Urinary bladder (tissue), 4 donors: ENCODE results near the gene BMP4. TPM values are rescaled to one million over a fixed set of nuclear protein-coding genes. Genes with fewer than 3 reads are reported as not detected.
A peak's percentile ranks its signal among the peaks of the same experiment; 100 is the strongest.

Experiments used
- DNase-seq: peaks from one replicate; pipeline ENCODE4 v3.0.0-alpha.2; 2015; ENCODE audit errors: extremely low spot score
- H3K27ac ChIP-seq: one replicate; pipeline ENCODE4 v1.5.1; 2013; ENCODE audit warnings: low read depth, mild to moderate bottlenecking, moderate library complexity
- H3K36me3 ChIP-seq: one replicate; pipeline ENCODE4 v1.6.1; 2013; ENCODE audit warnings: mild to moderate bottlenecking, moderate library complexity; ENCODE audit not compliant: insufficient read depth
- H3K4me1 ChIP-seq: one replicate; pipeline ENCODE4 v1.6.1; 2013; ENCODE audit warnings: mild to moderate bottlenecking, moderate library complexity; ENCODE audit not compliant: insufficient read depth
- H3K4me3 ChIP-seq: one replicate; pipeline ENCODE4 v1.5.1; 2013; ENCODE audit warnings: low read depth, low read length
- WGBS: extraction: QIAGEN DNeasy Blood & Tissue Kit; methylation state at CpG from one replicate; pipeline ENCODE4 v1.1.7; 2013; 5-methylcytosine and 5-hydroxymethylcytosine counted together
- polyA plus RNA-seq: library from polyadenylated mRNA; stranded (reverse); fragments of 200-250 nt; gene quantifications from one replicate; pipeline ENCODE4 v1.2.3, GENCODE V29; 2013
- total RNA-seq: library from RNA; depleted of rRNA; stranded (reverse); fragments of >200 nt; gene quantifications from one replicate; pipeline ENCODE4 v1.2.3, GENCODE V29; 2014
- donor health status: healthy with polysubstance abuse.
- donor health status: healthy.

Gene BMP4
- total and polyA plus RNA-seq, 2 donors: 46.3 to 82.4 TPM

DNA sequence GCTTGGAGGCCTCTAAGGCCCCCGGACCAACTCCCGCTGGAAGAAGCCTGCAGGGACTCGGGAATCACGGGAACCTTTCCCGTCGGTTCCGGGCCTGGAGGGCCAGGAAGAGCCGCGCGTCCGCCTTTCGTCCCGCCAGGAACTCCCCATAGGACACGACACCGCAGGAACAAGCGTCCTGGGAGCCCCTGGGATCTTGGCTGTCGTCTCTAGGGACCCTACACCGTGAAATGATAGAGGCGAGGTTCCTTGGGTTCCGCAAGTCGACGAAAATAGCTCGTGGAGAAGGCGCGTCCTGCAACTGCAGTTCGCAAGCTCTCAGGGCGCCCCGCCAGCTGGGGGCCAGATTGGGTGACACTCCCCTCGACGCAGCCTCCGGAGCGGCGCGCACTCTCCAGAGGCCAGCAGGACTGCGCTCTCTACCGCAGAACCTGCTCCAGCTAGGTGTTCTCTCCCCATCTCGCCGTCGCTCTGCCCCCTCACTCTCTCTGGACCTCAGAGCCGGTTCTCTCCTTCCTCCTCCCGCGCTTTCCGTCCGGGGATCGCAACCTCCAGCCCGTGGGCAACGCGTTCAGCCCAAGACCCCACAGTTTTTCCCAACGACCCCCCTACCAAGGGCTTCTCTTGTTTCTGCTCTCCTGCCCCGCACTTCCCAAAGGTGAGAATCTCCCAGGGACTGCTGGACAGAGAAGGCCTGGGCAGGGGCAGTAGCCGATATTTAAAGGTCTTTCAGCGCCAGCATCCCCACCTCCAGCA, 776 bp downstream of the BMP4 start:
- 2% methylated on average over 52 of the region's 52 CpGs for WGBS
- DNase-seq: no peak
- Histone ChIP-seq H3K36me3 (no peaks in the 10 kb centered on the region), H3K4me1 (no peaks in the 10 kb centered on the region), H3K4me3 (peak overlapping the region; percentile 72), H3K27ac (peak overlapping the region; percentile 69)

GRCh38 chr14:53955229-53955556, 1.4 kb downstream of the BMP4 start:
- Histone ChIP-seq H3K27ac (peak overlapping the region; percentile 69), H3K36me3 (peaks cover under 1% of the 10 kb centered on the region), H3K4me1 (no peaks in the 10 kb centered on the region), H3K4me3 (peak overlapping the region; percentile 72)
- DNase-seq: no peak
- WGBS: 4% methylated on average over 17 of the region's 17 CpGs

GRCh38 chr14:53954551-53955228, 1.9 kb downstream of the BMP4 start:
- Histone ChIP-seq H3K4me1 (no peaks in the 10 kb centered on the region), H3K27ac (peak overlapping the region; percentile 69), H3K4me3 (peak overlapping the region; percentile 72), H3K36me3 (peaks cover 2% of the 10 kb centered on the region)
- no peak for DNase-seq
- WGBS: under 1% methylated on average over 53 of the region's 53 CpGs

GRCh38 chr14:53953828-53954550, 2.6 kb downstream of the BMP4 start:
- DNase-seq: no peak
- Histone ChIP-seq H3K4me3 (peak overlapping the region; percentile 72), H3K36me3 (peaks cover 2% of the 10 kb centered on the region), H3K27ac (peak overlapping the region; percentile 83), H3K4me1 (no peaks in the 10 kb centered on the region)
- WGBS: under 1% methylated on average over 51 of the region's 51 CpGs

DNA sequence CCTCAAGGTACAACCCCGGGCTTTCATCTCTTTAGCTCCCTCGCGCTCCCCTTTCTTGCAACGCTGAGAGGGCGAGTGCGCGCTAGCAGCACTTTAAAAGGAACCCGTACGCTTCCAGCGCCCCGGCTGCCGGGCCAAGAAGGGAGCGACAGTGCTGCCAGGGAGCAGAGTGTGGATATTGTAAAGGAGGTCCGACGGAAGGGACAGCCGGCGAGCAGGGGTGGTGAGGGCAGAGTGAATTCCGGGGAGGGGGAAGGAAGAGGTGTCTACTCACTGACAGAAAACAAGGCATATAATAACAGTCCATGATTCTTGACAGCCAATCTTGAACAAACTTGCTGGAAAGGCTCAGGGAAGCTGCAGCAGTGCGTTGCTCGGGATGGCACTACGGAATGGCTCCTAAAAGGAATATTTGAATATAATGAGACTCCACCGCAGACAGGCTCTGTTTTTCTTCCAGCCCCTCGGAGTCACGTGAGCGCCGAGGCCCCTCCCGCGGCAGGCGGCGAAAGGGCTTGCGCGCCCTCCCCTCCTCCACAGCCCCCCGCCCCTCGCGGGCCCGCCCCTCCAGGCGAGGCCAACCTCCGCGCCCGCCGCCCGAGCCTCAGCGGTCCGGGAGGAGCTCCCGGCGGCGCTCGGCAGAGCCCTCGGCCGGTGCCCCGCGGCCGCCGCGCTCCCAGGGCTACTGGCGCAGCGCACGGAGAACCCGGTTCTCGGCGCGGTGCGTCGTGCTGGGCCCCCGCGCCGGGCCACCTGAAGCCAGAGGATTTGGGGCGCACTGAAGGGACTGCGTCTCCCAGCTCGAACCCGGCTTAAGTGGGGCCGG, 3.4 kb downstream of the BMP4 start:
- no peak for DNase-seq
- Histone ChIP-seq H3K4me3 (peak overlapping the region; percentile 72), H3K4me1 (no peaks in the 10 kb centered on the region), H3K27ac (peak overlapping the region; percentile 83), H3K36me3 (peaks cover 2% of the 10 kb centered on the region)
- 1% methylated on average over 72 of the region's 72 CpGs for WGBS

DNA sequence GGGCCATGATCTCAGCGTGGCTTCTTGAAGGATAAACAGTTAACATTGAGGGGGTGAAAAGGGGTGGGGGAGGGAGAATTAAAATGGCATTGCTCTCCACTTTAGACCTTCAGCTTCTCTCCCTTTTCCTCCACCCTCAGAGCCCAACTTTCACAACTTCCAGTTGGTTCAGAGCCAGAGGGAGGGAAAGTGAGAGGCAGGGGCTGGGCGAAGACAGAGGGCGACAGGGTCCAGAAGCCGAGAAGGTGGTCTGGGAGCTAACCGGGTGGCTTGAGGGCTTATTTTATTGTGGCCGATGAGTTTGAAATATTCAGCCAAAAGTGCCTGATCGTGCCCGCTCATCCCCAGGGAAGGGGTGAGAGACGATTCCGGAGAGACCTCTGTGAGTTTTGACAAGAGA, 4.1 kb downstream of the BMP4 start:
- 11% methylated on average over 10 of the region's 10 CpGs for WGBS
- Histone ChIP-seq H3K4me3 (peak overlapping the region; percentile 72), H3K36me3 (peaks cover 2% of the 10 kb centered on the region), H3K4me1 (no peaks in the 10 kb centered on the region), H3K27ac (peak overlapping the region; percentile 25)
- no peak for DNase-seq

DNA sequence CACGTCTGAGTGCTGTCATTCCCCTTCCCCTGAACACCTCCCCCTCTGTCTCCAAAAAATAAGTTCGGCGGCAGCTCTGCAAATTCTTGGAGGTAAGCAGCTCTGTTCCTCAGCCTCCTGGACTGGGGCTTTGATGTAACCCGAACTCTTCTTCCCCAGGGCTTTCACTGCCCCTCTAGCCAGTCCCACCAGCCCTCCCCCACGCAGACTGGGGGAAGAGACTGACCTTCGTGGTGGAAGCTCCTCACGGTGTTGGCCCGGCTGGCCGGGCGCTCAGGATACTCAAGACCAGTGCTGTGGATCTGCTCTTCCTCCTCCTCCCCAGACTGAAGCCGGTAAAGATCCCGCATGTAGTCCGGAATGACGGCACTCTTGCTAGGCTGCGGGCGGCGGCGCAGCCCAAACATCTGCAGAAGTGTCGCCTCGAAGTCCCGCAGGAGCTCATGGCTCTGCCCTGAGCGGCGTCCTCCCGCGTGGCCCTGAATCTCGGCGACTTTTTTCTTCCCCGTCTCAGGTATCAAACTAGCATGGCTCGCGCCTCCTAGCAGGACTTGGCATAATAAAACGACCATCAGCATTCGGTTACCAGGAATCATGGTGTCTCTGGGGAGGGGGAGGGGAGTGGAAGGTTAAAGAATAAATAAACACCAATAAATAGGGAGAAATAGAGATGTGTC, 4.9 kb downstream of the BMP4 start:
- 30% methylated on average over 32 of the region's 32 CpGs for WGBS
- no peaks in the 10 kb centered on the region for H3K4me1 ChIP-seq
- peak overlapping the region; percentile 72 for H3K4me3 ChIP-seq
- peaks cover 2% of the 10 kb centered on the region for H3K36me3 ChIP-seq
- DNase-seq: no peak
- H3K27ac ChIP-seq: no peak overlapping the region

GRCh38 chr14:53951243-53951626, 5.4 kb downstream of the BMP4 start:
- Histone ChIP-seq H3K4me1 (no peaks in the 10 kb centered on the region), H3K27ac (no peak overlapping the region), H3K4me3 (peak overlapping the region; percentile 72), H3K36me3 (peaks cover 2% of the 10 kb centered on the region)
- WGBS: 50% methylated on average over 6 of the region's 6 CpGs
- DNase-seq: no peak

- DNase-seq: no peak
- H3K27ac ChIP-seq: no peak overlapping the region
- no peaks in the 10 kb centered on the region for H3K4me1 ChIP-seq
- peak overlapping the region; percentile 72 for H3K4me3 ChIP-seq
- 78% methylated on average over 24 of the region's 24 CpGs for WGBS
- H3K36me3 ChIP-seq: peaks cover 2% of the 10 kb centered on the region
Measured at GRCh38 chr14:53950031-53950793, 6.4 kb downstream of the BMP4 start.

GRCh38 chr14:53949201-53949600, 7.4 kb downstream of the BMP4 start:
- H3K4me3 ChIP-seq: no peak overlapping the region
- WGBS: 90% methylated on average over 1 of the region's 1 CpG
- no peak overlapping the region for H3K27ac ChIP-seq
- DNase-seq: no peak
- no peaks in the 10 kb centered on the region for H3K4me1 ChIP-seq
- H3K36me3 ChIP-seq: peaks cover 2% of the 10 kb centered on the region

DNA sequence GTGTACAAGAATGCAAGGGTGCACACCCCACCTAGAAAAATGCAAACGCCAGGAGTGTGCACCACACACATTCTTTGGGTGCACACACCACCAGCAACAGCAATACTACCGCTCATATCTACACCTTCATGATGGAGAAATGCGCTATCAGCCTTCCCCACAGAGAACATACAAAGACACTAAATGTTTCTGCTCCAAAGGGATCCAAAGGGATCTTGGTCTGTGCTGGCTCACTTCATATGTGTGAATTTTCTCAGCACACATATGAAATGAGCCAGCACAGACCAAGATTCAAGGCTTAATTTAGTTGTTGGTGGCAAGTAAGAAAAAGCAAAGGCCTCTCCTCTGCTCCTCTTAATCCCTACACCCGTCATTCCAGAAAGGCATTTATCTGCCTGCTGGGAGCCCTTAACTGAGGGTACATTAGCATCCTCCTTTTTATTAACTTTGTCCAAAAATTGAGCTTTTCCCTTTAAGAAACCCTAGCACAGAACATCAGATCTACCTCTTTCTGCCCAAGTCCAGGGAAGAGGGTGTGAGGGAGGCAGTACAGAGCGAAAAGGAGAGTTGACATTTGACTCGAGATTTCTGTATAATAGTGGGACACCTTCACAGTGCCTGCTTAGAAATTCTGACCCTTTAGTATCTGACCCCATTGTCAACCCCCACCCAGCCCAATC, 8.3 kb downstream of the BMP4 start:
- no peak for DNase-seq
- Histone ChIP-seq H3K4me1 (no peaks in the 10 kb centered on the region), H3K27ac (no peak overlapping the region), H3K4me3 (no peak overlapping the region), H3K36me3 (peaks cover 2% of the 10 kb centered on the region)
- 76% methylated on average over 6 of the region's 6 CpGs for WGBS
